IPS-NIHi7 (cell line): ENCODE data around the gene SORL1-AS1.
A peak's percentile ranks its signal among the peaks of the same experiment; 100 is the strongest.
"Not testable (repeated sequence)": the region's sequence is repeated elsewhere in the genome, so short reads cannot be mapped to it uniquely, and the experiment has no call there.

Experiments used
- DNase-seq: peaks from one replicate; pipeline ENCODE4 v3.0.0; 2012; ENCODE audit warnings: mixed read lengths; ENCODE audit errors: extremely low spot score

SORL1-AS1 gene

DNA sequence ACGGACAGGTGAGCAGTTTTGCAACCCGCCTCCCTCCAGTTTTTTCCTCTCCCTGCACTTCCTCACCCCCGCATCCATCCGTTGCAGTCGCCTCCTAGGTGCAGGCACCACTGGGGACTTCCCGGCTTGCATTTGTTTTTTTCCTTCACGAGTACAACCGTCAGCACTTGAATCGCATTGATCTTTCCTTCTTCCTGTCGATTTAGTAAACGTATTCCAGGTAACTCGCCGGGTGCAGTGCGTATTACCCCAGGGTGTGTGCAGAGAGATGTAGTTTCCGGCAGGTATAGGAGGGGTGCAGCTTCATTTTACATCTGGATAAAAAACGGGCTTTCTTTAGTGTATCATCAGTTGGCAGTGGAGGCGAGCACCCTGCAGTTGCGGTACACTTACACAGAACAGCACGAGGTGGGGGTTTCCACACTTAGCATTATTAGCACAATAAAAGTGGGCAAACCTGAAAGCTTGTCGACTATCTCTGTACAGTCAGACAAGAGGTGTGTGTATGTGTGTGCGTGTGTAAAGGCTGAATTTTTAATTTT is at the start of gene SORL1-AS1:
Gene SORL1-AS1, minus strand, starts transcription at position 359 of the 542 bp plus-strand sequence.
- DNase-seq, result no peak

DNA sequence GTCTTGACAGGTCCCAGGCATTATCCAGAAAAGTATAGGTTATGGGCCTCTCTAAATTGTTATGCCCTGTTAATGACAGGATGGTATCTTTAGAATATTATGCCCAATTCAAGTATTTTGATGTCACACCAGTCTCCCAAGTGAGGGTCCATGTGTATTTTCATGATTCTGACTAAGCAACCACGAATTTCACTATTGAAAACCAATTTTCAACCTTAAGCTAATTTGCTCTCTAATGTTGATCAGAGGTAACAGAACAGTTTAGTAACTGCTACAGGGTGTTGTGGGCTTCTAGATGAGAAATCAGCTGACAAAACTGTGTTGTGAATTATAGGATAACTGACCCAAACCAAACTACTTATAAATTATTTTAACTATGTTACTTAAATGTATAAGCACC is 48.0 kb upstream of the SORL1-AS1 start:
- DNase-seq, result no peak

DNA sequence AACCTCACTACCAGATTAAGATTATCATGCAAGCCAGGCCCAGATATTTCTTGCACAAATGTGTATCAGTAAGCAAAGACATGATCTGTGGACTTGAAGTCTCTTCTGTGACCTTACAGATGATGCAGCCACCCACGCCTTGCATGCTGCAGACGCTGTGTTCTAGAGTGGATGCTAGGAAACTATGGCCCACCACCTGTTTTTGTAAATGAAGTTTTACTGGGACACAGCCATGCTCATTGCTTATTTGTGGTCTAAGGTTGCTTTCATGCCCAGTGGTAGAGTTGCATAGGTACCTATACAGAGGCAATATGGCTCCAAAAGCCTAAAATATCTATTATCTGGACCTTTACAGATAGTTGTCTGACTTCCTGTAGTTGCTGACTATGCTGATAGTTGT is 47.5 kb upstream of the SORL1-AS1 start:
- no peak for DNase-seq

DNA sequence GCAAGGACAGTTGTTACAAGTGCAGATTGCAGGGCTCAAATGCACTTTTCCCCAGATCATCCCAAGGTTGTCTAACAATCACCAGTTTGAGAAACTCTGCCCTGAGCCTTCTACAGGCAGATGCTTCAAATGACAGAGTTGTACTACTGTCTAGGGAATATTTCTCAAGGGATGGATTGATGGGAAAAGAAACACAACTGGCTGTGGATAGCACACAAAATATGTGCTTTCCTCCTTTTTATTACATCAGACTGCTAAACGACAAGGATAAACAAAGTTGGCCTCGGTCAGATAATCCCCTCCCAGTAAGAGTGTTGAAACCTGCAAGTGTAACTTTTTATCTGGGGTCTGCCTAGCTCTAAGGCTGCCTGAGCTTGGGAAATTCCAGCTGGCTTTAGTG is 46.6 kb upstream of the SORL1-AS1 start:
- no peak for DNase-seq

DNA sequence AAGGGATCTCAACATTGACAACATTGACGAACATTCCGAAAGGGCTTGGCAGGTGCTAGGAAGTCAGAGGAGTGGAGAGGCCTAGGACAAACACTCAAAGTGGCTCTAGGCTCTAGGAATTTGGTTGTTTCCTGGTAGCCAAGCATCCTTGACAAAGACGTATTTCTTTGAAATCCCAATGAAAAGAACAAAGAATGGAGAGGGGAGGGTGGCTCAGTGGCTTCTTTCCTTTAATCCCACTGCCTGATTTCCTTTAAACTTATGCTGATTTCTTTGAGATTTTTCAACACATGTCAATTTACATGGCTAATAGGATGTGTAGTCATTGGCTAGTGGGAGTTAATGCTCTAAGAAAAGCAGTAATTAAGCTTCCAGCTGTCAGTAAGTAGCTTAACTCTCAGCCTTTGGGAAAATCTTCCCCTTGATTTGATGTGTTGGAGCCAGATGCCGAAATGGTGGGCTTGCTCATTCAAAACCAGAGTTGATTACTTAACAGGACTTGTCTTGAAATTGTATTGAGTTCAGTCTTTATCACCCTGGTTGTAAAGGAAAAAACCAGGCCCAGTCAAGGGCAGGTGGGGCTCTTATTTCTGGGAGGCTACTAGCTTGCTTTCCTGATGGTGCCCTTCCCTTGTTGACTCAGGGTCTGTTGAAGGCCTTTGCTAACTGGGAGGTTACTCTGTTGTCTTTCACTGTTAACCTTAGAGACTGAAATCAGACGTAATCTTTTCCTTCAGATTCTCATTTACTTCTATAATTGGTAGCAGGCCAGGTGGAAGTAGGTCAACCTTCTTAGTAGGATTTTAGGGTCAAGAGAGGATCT is 44.6 kb upstream of the SORL1-AS1 start:
- DNase-seq, result no peak

DNA sequence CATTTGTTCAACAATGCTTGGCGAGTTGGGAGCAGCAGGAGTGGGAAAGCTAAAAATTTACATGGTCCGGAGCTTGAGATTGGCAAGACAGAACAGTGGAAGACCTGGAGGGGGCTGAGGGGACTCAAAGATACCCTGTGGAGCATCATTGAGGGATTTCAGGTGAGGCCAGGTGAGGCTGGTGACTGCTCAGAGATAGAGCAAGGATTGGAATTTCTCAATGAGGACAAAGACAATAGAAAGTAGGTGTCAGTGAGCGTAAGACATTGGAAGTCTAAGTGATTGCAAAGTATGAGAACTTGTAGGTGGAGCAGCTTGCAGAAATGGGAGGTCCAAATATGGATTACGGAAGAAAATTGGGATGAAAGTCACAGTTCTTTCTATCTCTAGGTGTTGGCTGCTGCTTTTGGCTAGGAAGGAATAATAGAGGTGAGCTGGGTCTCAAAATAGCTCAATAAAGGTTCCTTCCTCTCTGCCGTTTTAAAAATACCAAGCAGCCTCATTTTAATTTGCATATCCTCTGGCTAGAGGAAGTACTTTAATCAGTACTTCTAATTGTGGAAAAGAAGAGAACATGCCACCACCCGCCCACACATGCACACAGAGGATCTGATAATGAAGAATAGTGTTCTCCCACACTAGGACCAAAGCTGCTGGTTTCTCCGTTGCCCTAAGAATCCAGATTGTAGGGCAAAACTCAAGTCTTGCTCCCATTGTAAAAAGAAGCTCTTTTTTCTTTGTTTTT is 41.8 kb upstream of the SORL1-AS1 start:
- DNase-seq, result no peak

DNA sequence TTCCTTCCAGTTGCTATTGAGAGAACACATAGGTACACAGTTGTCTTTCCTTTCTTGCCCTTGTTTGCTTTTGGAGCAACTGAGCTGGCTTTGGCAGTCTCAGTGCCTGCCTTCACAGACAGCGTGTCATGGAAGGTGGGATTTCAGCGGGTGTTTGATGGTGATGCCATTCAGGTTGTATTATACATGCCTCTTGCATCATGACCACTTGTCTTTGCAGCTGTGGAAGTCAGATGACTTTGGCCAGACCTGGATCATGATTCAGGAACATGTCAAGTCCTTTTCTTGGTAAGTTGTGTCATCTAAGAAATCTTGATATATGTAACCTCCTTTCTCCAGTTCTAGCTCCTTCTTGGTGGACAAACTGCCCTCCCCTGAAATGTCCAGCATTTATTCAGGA is 37.1 kb upstream of the SORL1-AS1 start:
- no peak for DNase-seq

DNA sequence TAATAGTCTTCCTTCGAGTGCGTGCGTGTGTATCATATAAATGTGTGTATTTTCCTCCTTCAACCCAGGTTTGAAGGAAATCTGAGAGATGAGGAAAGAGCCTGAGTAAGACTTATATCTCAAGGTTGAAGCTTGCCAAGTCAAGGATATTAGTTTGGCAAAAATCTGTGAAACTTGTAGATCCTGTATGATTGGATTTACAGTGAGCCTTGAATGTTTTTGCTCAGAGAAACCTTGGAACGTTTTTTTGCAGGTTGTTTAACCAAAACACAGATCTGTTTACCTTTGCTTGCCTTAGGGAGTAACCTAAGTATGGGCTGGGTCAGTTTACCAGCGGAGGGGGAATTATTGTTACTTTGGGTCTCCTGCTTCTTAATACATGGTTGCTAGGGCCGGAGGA is 35.9 kb upstream of the SORL1-AS1 start:
- DNase-seq, result no peak

DNA sequence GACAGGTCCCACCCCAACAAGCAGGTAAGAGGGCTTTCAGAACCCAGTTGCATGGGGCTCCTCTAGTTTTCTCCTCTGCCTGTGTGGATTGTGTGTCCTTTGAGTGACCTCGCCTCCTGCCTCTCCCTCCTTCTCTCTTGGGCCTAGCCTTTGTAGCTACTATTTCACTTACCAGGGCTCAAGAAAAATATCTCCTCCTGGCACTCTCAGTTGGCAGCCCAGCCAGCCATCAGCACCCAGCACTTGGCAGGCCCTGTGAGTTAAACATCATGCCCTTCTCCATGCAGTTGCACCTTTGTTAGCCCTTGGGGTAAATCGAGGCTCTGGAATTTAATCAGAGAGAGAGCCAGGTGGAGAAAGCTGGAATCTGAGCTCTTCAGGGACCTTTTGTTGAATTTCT is 35.4 kb upstream of the SORL1-AS1 start:
- no peak for DNase-seq

DNA sequence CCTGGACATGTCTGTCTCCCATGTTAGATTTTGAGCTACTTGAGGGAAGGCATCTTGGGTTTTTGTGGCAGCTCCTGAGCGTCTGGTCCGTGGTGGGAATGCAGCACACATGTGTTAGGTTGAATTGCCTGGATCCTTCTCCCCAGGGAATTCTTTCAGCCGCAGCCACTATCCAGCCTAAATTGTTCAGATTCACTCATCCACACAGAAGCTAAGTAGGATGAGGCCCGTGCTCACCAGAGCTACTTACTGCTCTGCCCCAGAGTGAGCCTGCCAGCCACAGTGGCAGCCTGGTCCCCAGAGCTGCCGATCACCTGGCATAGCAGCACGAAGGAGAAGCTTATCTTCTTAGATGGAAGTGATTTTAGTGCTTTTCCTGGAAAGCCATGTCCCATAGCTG is 34.4 kb upstream of the SORL1-AS1 start:
- DNase-seq, result no peak

DNA sequence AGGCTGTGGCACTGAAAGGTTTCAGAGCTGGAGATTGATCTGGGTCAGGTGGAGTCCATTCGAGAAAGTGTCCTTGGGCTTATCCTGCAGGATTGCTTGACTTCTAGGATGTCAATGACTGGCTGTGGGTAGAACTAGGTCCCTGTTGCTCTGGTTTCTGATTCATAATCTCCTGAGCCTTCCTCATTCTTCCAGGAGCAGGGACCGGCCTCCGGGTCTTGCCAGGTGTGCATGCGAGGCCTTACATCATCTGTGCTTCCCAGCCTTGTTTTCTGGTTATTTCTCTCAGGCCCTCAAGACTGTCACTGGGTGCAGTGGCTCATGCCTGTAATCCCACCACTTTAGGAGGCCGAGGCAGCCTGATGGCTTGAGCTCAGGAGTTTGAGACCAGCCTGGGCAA is 33.3 kb upstream of the SORL1-AS1 start:
- no peak for DNase-seq

DNA sequence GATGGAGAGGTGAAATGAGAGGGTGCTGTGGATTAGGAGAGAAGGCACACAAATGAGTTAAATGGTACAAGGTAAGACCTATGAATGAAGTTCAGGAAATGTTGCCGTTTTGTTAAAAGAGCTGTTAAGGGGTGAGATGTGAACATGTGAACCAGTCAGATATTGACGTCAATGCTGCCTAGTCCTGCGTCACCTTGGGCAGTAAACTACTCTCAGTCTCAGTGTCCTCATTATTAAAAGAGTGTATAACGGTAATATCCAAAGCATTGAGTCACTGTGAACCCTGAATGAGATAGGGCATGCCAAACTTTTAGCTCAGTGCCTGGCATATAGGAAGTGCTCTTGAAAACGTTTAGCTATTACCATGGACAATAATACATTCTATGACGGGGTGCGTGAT is 32.4 kb upstream of the SORL1-AS1 start:
- DNase-seq, result no peak

DNA sequence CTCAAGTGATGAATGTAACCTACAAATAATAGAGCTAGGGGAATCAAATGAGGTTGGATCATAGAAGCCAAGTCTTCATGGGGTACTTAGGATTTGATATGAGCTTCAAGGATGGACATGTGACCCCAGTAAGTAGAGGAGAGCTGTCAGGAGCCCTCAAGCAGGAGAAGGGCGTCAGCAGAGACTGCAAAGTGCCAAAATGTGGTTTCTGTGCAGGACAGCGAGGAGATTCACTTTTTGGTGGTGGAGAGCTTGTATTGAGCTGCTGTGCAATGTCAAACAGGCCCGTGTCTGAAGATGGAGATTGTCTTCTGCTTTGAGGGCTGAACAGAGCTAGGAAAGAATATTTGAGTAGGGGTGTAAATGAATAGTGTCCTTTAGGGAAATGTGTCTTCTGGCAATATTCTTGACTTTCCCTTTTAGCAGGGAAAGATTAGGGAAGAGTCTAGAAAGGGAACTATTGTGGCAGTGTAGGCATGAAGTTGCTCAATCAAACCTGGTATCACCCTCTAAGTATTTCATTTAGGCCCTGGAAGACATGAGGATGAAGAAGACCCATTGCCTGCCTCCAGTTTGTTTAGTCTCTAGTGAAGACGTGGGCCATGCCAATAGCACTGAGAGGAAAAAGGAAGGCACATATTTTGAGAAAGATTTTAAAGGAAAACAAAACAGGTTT is 31.2 kb upstream of the SORL1-AS1 start:
- no peak for DNase-seq

DNA sequence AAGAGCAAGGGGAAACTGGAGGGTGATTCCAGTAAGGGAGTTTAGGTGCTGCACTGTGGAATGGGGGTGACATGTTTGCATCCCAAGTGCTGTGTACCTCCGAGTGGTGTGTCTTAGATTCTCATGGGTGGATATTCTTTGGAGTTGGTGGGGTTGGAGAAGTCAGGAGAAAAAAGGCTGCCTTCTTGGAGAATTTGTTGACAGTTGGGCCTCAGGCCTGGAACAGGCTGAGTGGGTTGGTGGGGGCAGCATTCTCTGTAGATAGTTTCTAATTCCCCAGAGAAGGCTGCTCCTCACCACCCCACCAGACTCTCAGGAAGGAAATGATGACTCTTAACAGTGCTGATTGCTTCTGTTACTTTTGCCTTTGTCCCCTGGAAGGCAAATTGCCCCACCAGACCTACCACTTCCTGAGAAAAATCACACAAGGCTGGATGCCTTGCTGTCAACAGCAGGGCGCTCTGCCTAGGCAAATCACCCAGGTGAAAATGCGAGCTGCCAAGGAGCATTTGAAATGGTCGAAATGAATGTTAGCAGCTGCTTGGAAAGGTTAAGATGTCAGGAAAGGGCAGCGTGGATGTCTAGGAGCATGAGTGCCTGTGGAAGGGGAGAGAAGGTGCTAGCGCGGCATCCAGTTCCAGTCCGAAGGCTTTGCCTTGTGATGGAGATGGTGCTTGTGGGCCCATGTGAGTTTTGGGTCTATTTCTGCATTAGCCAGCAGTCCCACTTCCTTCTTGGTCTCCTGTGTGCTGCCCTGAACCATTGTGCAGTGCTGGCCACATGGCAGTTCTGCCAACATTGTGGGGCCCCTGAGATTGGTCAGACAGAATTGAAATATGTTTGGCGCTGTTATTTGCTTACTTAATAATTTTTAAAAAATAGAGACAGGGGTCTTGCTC is 29.7 kb upstream of the SORL1-AS1 start:
- peak; percentile 35 for DNase-seq

DNA sequence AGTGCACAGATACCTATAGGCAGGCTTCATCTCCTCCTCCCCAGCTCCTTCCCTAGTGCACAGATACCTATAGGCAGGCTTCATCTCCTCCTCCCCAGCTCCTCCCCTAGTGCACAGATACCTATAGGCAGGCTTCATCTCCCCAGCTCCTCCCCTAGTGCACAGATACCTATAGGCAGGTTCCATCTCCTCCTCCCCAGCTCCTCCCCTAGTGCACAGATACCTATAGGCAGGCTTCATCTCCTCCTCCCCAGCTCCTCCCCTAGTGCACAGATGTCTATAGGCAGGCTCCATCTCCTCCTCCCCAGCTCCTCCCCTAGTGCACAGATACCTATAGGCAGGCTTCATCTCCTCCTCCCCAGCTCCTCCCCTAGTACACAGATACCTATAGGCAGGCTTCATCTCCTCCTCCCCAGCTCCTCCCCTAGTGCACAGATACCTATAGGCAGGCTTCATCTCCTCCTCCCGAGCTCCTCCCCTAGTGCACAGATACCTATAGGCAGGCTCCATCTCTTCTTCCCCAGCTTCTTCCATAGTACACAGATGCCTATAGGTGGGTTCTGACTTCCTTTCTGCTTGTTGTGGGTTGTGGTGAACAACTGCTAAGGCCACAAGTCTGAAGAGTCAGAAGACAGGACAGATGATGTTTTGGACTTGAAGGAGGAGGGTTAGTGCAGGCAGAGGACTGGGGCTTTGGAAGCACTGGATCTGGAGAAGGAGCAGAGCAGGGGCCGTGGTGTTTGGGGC is 28.9 kb upstream of the SORL1-AS1 start:
- not testable (repeated sequence) for DNase-seq

DNA sequence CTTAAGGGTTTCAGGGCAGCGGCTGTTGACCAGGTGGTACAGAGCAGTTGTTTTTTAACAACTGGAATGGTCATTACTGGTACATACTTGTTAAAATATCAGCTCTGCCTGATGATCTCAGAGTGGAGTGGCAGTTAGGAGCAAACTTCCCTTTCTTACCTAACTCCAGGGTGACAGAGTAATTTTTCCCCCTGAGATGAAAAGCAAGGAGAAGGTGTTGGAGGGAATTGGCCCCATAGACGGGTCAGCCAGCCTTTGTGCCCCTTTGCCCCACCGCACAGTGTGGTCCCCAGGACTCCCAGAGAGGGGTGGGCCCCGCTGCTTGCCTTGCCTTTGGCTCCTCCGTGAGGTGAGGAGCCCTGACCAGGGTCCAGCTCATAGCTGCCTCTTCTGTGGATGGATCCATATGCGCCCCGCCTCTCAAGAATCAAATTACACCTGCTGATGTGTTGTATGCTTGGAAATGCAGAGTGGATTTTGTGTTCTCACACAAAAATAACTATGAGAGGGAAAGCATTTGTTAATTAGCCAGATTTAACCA is 27.0 kb upstream of the SORL1-AS1 start:
- peak; percentile 38 for DNase-seq

DNA sequence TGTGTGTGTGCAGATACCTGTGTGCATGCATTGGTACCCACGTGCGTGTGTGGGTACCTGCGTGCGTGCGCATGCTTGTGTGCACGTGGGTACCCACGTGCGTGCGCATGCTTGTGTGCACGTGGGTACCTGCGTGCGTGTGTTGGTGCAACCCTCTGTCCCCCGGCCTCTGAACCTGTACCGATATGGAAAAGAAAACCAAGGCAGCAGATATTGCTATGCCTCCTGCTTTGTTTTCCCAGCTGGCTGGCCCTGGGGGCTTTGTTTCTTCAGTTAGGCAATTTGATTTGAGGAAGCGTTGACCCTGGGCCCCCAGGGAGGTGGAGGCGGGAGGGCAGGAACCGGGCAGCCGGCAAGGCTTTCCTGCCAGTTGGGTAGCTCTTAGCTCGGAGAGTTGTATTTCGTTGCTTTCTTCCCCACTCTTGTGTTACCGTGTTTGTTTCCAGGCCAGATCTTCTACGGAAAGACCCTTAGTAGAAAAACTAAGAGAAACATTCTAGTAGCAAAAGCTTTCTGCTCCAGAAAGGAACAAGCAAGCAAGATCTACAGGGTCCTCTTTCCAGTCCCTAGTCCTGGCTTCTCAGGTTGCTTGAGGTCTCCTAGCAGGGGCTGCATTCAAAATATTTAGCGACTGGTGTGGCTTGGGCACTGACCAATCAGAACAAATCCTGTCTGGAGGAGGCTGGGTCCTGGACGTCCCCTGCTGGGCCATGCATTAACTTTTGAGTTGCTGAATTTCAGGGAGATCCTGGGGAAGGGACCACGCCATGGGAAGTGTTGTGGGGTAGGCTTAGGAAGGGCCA is 26.3 kb upstream of the SORL1-AS1 start:
- peak; percentile 90 for DNase-seq

DNA sequence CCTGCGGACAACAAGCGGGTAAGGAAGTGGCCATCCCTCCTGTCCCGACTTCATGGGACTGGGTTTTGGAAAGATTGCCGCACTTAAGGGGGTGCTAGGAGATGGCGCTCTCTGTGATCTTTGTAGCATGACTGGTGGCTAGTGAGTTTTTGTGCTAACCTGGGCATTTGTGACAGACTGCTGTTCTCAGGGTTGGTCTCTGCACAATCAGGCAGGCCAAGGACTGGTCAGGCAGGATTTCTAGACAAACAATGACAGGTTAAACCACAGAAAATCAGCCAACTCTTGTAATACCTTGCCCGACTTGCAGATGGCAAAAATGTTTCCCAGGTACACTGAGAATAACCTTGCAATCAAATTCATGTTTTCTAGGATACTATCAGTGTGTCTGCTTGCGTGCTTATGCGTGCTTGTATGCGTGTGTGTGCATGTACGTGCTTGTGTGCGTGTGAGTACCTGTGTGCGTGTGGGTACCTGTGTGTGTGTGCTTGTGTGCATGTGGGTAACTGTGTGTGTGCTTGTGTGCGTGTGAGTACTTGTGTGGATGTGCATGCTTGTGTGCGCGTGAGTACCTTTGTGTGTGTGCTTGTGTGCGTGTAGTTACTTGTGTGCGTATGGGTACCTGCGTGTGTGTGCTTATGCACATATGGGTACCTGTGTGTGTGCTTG is 25.6 kb upstream of the SORL1-AS1 start:
- no peak for DNase-seq
